GM18867 (cell line): Measurements from ENCODE around the gene TRIM65.

Source experiments
- ATAC-seq: cut with Tn5 transposase; IDR thresholded peaks from one replicate; pipeline ENCODE4 v1.9.1; 2021; ENCODE audit warnings: mild to moderate bottlenecking, moderate library complexity; ENCODE audit not compliant: unreplicated experiment

TRIM65 gene

DNA sequence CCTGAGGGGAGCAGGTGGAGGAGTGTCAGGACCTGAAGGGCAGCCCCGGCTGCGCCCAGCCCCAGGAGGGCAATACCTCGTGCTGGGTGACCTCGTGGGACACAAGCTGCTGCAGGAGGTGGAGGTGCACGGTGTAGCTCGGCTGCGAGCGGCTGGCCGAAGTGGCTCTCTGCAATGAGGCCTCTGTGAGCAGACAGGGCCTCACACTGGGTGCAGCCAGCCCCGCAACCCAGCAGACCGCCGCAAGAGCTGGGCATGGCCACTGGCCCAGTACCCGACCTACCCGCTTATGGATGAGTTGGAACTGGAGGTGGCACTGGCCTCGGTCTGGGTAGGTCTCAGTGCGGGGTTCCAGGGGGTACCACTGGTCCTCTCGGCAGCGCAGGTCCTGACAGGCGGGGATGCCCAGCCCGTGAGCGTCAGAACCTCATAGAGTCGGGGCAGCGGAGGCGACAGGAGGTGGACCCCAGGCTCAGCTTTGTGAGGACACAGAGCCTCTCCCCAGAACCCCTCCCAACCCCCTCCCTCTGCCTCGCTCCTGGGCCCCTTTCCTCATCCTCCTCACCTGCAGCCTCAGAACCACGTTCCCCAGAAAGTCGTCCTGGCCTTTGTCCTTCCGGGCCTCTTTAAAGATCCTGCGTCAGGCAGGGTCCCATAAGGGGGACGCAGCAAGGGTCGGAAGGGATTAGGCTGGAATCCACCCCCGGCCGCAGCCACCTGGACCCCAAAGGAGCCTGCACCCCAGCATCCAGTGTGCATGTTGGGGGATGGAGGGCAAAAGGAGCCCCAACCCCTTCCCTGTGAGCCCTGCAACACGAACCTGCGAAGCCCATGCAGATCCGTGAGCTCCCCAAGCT lies 56.6 kb downstream of the TRIM65 start:
- ATAC-seq: no peak
